Brain microvascular endothelial cell (primary cell): ENCODE results near the gene GRXCR1.

Source experiments
- DNase-seq: peaks from one replicate; pipeline ENCODE4 v3.0.0-alpha.2; 2020
- H3K27ac ChIP-seq: fragments of 250-450 bp; sonication (Bioruptor Pico); 2 replicates; pipeline ENCODE4 v1.5.1; 2020; ENCODE audit warnings: mild to moderate bottlenecking, moderate library complexity
- H3K27me3 ChIP-seq: fragments of 250-450 bp; sonication (Bioruptor Pico); replicated peaks from 2 replicates; pipeline ENCODE4 v1.5.1; 2020; ENCODE audit warnings: mild to moderate bottlenecking
- H3K36me3 ChIP-seq: fragments of 250-450 bp; sonication (Bioruptor Pico); replicated peaks from 2 replicates; pipeline ENCODE4 v1.5.1; 2020; ENCODE audit warnings: mild to moderate bottlenecking
- H3K4me3 ChIP-seq: 2 replicates; pipeline ENCODE4 v1.5.1; 2011; ENCODE audit warnings: low read depth, mild to moderate bottlenecking, control low read depth, low read length, moderate library complexity
- CTCF ChIP-seq: IDR thresholded peaks from 2 replicates; pipeline ENCODE4 v1.5.1; 2011; ENCODE audit warnings: low read depth, mild to moderate bottlenecking, moderate library complexity, low read length, control low read depth, inconsistent platforms; ENCODE audit errors: missing control alignments
- in situ Hi-C: cut with HindIII; loops from 2 replicates; pipeline ENCODE4 v1.10.0; 2017; ENCODE audit warnings: low sequenced_read_pairs, low pct_ligation_motif_present

The GRXCR1 gene

GRCh38 chr4:43014256-43014655, 121.7 kb downstream of the GRXCR1 start:
- TF ChIP-seq CTCF = no peak
- in situ Hi-C loops = no loop called here

GRCh38 chr4:43041632-43042031, 149.1 kb downstream of the GRXCR1 start:
- no peak for TF ChIP-seq CTCF
- H3K36me3 ChIP-seq = no peaks in the 10 kb centered on the region
- H3K27me3 ChIP-seq = no peaks in the 10 kb centered on the region
- H3K4me3 ChIP-seq = no peak overlapping the region
- no peak for DNase-seq
- no peak overlapping the region for H3K27ac ChIP-seq
- in situ Hi-C loops = no loop called here

More at GRCh38 chr4:43014256-43014655, 121.7 kb downstream of the GRXCR1 start:
- H3K27ac ChIP-seq = no peak overlapping the region
- no peaks in the 10 kb centered on the region for H3K27me3 ChIP-seq
- no peaks in the 10 kb centered on the region for H3K36me3 ChIP-seq
- no peak overlapping the region for H3K4me3 ChIP-seq
- no peak for DNase-seq

- no peak for DNase-seq
- Histone ChIP-seq H3K4me3 (no peak overlapping the region), H3K27me3 (no peaks in the 10 kb centered on the region), H3K36me3 (no peaks in the 10 kb centered on the region), H3K27ac (no peak overlapping the region)
- in situ Hi-C loops = no loop called here
- no peak for TF ChIP-seq CTCF
Observed at GRCh38 chr4:43047058-43047457, 154.5 kb downstream of the GRXCR1 start.

- DNase-seq = no peak
- in situ Hi-C loops = no loop called here
- Histone ChIP-seq H3K36me3 (no peaks in the 10 kb centered on the region), H3K4me3 (no peak overlapping the region), H3K27me3 (no peaks in the 10 kb centered on the region), H3K27ac (no peak overlapping the region)
- TF ChIP-seq CTCF = no peak
Observed at GRCh38 chr4:43048570-43048969, 156.1 kb downstream of the GRXCR1 start.

- in situ Hi-C loops = no loop called here
- no peak for TF ChIP-seq CTCF
- no peaks in the 10 kb centered on the region for H3K27me3 ChIP-seq
- DNase-seq = no peak
- no peak overlapping the region for H3K27ac ChIP-seq
- no peaks in the 10 kb centered on the region for H3K36me3 ChIP-seq
- H3K4me3 ChIP-seq = no peak overlapping the region
Observed at GRCh38 chr4:43049326-43049725, 156.8 kb downstream of the GRXCR1 start.

- no peaks in the 10 kb centered on the region for H3K36me3 ChIP-seq
- no peak for TF ChIP-seq CTCF
- no peak overlapping the region for H3K27ac ChIP-seq
- no peaks in the 10 kb centered on the region for H3K27me3 ChIP-seq
- no peak for DNase-seq
- no peak overlapping the region for H3K4me3 ChIP-seq
- in situ Hi-C loops = no loop called here
Observed at GRCh38 chr4:43066415-43066814, 173.9 kb downstream of the GRXCR1 start.
